ENCODE results near the gene CARD6. TPM values are rescaled to one million over a fixed set of nuclear protein-coding genes. Genes with fewer than 3 reads are reported as not detected.

The CARD6 gene
- total and polyA plus RNA-seq, 2 of the 13 experiments (the other 11 are each of a cell fraction or from before 2014, with no cell fraction given) = 0.33 to 1.4 TPM

- TF ChIP-seq NFYB (CRISPR knock-in tag; IDR thresholded peaks at IDR 0.05) = peak; percentile 11; the same call in 1 of the 2 replicates
- no peak for TF ChIP-seq CC2D1A (CRISPR knock-in tag; IDR thresholded peaks at IDR 0.05)
- peak; percentile 4; the same call in 1 of the 2 replicates for TF ChIP-seq ZNF629 (CRISPR knock-in tag; conservative IDR thresholded peaks at IDR 0.05)
- TF ChIP-seq ZFP36L1 (CRISPR knock-in tag; IDR thresholded peaks at IDR 0.05) = no peak; the same call in 1 of the 2 replicates
- no peak; the same call in 1 of the 2 replicates for TF ChIP-seq SRY (CRISPR knock-in tag; IDR thresholded peaks at IDR 0.05)
- peak; percentile 93 for TF ChIP-seq ZBTB20 (CRISPR knock-in tag; IDR thresholded peaks at IDR 0.05; ENCODE audit: borderline replicate concordance, low read depth)
- peak; percentile 89 for TF ChIP-seq MIER2 (CRISPR knock-in tag; IDR thresholded peaks at IDR 0.05)
- TF ChIP-seq ZNF335 (CRISPR knock-in tag; IDR thresholded peaks at IDR 0.05) = peak; percentile 94; the same call in 1 of the 2 replicates
- no peak for TF ChIP-seq XBP1 (CRISPR knock-in tag; IDR thresholded peaks at IDR 0.05)
- 0 out of 2 replicates have a peak, but pooled peaks have one; percentile 20 for TF ChIP-seq TBX3 (IDR thresholded peaks at IDR 0.05; ENCODE audit: borderline replicate concordance)
- no peak for TF ChIP-seq NR3C1 (CRISPR knock-in tag; IDR thresholded peaks at IDR 0.05)
- TF ChIP-seq ZSCAN29 (CRISPR knock-in tag; conservative IDR thresholded peaks at IDR 0.05) = no peak; the same call in 1 of the 2 replicates
- peak; percentile 56 for TF ChIP-seq AGO2 (optimal IDR thresholded peaks at IDR 0.05; ENCODE audit: low read depth, low read length)
- TF ChIP-seq MTA3 (CRISPR knock-in tag; IDR thresholded peaks at IDR 0.05) = no peak
- TF ChIP-seq, protein P1, sequence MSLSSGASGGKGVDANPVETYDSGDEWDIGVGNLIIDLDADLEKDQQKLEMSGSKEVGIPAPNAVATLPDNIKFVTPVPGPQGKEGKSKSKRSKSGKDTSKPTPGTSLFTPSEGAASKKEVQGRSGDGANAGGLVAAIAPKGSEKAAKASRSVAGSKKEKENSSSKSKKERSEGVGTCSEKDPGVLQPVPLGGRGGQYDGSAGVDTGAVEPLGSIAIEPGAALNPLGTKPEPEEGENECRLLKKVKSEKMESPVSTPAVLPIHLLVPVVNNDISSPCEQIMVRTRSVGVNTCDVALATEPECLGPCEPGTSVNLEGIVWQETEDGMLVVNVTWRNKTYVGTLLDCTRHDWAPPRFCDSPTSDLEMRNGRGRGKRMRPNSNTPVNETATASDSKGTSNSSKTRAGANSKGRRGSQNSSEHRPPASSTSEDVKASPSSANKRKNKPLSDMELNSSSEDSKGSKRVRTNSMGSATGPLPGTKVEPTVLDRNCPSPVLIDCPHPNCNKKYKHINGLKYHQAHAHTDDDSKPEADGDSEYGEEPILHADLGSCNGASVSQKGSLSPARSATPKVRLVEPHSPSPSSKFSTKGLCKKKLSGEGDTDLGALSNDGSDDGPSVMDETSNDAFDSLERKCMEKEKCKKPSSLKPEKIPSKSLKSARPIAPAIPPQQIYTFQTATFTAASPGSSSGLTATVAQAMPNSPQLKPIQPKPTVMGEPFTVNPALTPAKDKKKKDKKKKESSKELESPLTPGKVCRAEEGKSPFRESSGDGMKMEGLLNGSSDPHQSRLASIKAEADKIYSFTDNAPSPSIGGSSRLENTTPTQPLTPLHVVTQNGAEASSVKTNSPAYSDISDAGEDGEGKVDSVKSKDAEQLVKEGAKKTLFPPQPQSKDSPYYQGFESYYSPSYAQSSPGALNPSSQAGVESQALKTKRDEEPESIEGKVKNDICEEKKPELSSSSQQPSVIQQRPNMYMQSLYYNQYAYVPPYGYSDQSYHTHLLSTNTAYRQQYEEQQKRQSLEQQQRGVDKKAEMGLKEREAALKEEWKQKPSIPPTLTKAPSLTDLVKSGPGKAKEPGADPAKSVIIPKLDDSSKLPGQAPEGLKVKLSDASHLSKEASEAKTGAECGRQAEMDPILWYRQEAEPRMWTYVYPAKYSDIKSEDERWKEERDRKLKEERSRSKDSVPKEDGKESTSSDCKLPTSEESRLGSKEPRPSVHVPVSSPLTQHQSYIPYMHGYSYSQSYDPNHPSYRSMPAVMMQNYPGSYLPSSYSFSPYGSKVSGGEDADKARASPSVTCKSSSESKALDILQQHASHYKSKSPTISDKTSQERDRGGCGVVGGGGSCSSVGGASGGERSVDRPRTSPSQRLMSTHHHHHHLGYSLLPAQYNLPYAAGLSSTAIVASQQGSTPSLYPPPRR (CRISPR knock-in tag; IDR thresholded peaks at IDR 0.05; ENCODE audit: borderline replicate concordance) = peak; percentile 67; the same call in 1 of the 2 replicates
- TF ChIP-seq ZNF235 (CRISPR knock-in tag; IDR thresholded peaks at IDR 0.05; ENCODE audit: borderline replicate concordance) = peak; percentile 81; the same call in 1 of the 2 replicates
- peak; percentile 70; the same call in 1 of the 2 replicates for TF ChIP-seq PCBP1 (IDR thresholded peaks at IDR 0.05; ENCODE audit: borderline replicate concordance, low read depth, low read length)
- TF ChIP-seq ZNF138 (CRISPR knock-in tag; IDR thresholded peaks at IDR 0.05; ENCODE audit: low read depth) = peak; percentile 89
- TF ChIP-seq EED (CRISPR knock-in tag; IDR thresholded peaks at IDR 0.05) = peak; percentile 96
- no peak for TF ChIP-seq U2AF2 (IDR thresholded peaks at IDR 0.05; ENCODE audit: low read depth, low read length)
- peak; percentile 97; the same call in 1 of the 2 replicates for TF ChIP-seq SMAD1 (CRISPR knock-in tag; IDR thresholded peaks at IDR 0.05; ENCODE audit: borderline replicate concordance, low read depth)
- peak; percentile 89 for TF ChIP-seq TFDP1 (CRISPR knock-in tag; IDR thresholded peaks at IDR 0.05; ENCODE audit: borderline replicate concordance)
These were observed 6.0 kb upstream of the CARD6 start, which contains the start of gene RPL37 (continued) for GRCh38 chr5:40834849-40835787.
